Activated T-helper 1 cell treated with anti-CD3 and anti-CD28 coated beads, Interleukin-12 subunit alpha, Interleukin-12 subunit beta, Interleukin-2, Interleukin-4 antibody, amounts not matched to agents 30 ng/mL and 10 ng/mL and 1 ng/mL, durations not matched to agents 14 hours and 24 hours and 36 hours (primary cell): ENCODE results near the gene NFIA. TPM values are rescaled to one million over a fixed set of nuclear protein-coding genes. Genes with fewer than 3 reads are reported as not detected.

Experiments
- DNase-seq: peaks from one replicate; pipeline ENCODE4 v3.0.0; 2021; ENCODE audit warnings: low spot score
- H3K27ac Mint-ChIP-seq: one replicate; pipeline ENCODE4 v1.8.0; 2021; ENCODE audit warnings: mild to moderate bottlenecking, mixed read lengths
- H3K27me3 Mint-ChIP-seq: one replicate; pipeline ENCODE4 v1.8.0; 2022; ENCODE audit warnings: mild to moderate bottlenecking, moderate library complexity, mixed read lengths; ENCODE audit not compliant: insufficient read depth
- H3K36me3 Mint-ChIP-seq: one replicate; pipeline ENCODE4 v1.8.0; 2021; ENCODE audit warnings: low read depth, mixed read lengths
- H3K4me1 Mint-ChIP-seq: one replicate; pipeline ENCODE4 v1.8.0; 2021; ENCODE audit warnings: low read depth, mixed read lengths
- H3K4me3 Mint-ChIP-seq: one replicate; pipeline ENCODE4 v1.8.0; 2021; ENCODE audit warnings: mild to moderate bottlenecking, moderate library complexity, mixed read lengths
- H3K9me3 Mint-ChIP-seq: one replicate; pipeline ENCODE4 v1.8.0; 2021; ENCODE audit warnings: mixed read lengths
- intact Hi-C: fragments of 100-400 bp; cut with micrococcal nuclease; formaldehyde crosslinking; loops from one replicate; pipeline ENCODE4 v1.15.1; 2024
- total RNA-seq: library from RNA; stranded (reverse); gene quantifications from 2 replicates; pipeline ENCODE4 v1.2.3, GENCODE V29; 2022

Gene NFIA
- total RNA-seq, 1 donor from 2014 or later = 0.41 TPM

GRCh38 chr1:61370913-61371279, 288.5 kb downstream of the NFIA start:
- H3K4me3 Mint-ChIP-seq = no peak overlapping the region
- H3K4me1 Mint-ChIP-seq = no peaks in the 10 kb centered on the region
- no peak for DNase-seq
- peaks cover 23% of the 10 kb centered on the region for H3K27me3 Mint-ChIP-seq
- no peaks in the 10 kb centered on the region for H3K36me3 Mint-ChIP-seq
- no peaks in the 10 kb centered on the region for H3K9me3 Mint-ChIP-seq
- intact Hi-C loops = no loop called here
- H3K27ac Mint-ChIP-seq = no peak overlapping the region

DNA sequence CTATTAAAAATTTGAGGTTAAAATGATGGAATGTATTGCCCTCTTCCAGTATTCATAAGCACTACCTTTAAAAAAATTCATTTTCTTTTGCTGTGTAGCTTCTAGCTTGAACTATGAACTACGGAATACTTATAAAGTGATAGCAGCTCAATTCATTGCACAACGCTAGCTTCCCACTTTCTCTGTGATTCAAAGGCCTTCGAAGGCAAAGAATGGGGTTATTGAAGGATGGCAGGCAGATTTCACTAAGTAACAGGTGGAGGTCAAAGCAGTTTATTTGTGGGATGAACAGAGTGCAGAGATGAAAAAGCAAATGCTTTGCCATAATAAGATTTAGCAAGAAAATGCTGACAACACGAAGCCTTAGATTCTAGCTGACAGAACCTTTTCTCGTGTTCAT, 290.6 kb downstream of the NFIA start:
- H3K36me3 Mint-ChIP-seq = no peaks in the 10 kb centered on the region
- no peak overlapping the region for H3K4me3 Mint-ChIP-seq
- H3K4me1 Mint-ChIP-seq = no peaks in the 10 kb centered on the region
- no peaks in the 10 kb centered on the region for H3K9me3 Mint-ChIP-seq
- no peak overlapping the region for H3K27ac Mint-ChIP-seq
- intact Hi-C loops = no loop called here
- H3K27me3 Mint-ChIP-seq = peaks cover 23% of the 10 kb centered on the region
- no peak for DNase-seq

DNA sequence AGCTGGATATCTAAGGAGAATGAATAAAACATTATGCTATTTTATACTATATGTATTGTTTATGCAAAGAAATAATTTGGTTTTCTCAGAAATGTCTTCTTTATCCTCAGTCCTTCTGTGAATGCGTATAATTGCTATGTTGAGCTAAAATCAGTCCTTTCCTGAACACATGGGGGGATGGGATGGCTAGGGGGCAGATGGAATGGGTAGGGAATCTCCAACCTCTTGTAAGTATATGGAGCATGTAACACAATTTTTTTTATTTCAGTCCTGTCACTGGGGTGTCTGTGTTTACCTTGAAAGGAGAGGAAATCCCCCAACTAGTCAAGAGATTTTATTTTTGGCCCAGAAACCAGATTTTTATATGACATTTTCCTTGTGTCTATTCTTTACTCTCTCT, 291.8 kb downstream of the NFIA start:
- H3K4me3 Mint-ChIP-seq = no peak overlapping the region
- no peak overlapping the region for H3K27ac Mint-ChIP-seq
- intact Hi-C loops = no loop called here
- H3K36me3 Mint-ChIP-seq = no peaks in the 10 kb centered on the region
- H3K4me1 Mint-ChIP-seq = no peaks in the 10 kb centered on the region
- H3K27me3 Mint-ChIP-seq = peaks cover 23% of the 10 kb centered on the region
- DNase-seq = no peak
- no peaks in the 10 kb centered on the region for H3K9me3 Mint-ChIP-seq

GRCh38 chr1:61375082-61375880, 292.9 kb downstream of the NFIA start:
- no peak for DNase-seq
- Mint-ChIP-seq H3K4me3 (no peak overlapping the region), H3K27me3 (peaks cover 23% of the 10 kb centered on the region), H3K27ac (no peak overlapping the region), H3K4me1 (no peaks in the 10 kb centered on the region), H3K36me3 (no peaks in the 10 kb centered on the region), H3K9me3 (no peaks in the 10 kb centered on the region)
- intact Hi-C loops = no loop called here

DNA sequence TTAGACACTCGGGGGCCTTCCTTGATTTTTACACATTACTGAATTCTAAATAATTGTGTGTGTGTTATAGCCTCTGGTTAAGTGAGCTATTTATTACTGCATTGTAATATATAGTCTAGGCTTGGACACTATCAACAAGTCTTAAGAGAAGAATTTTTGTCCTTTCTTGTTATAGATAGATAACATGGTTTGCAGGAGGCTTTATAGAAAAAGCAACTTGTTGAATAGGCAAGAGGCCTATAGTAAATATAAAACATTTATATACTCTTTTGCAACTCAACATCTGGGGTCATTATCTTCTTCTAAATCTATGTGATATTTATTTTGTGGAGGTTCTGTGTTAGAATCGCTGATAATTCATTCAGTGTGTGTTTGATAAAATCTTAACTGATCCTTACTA, 293.8 kb downstream of the NFIA start:
- DNase-seq = no peak
- Mint-ChIP-seq H3K36me3 (no peaks in the 10 kb centered on the region), H3K4me3 (no peak overlapping the region), H3K27ac (no peak overlapping the region), H3K9me3 (no peaks in the 10 kb centered on the region), H3K4me1 (no peaks in the 10 kb centered on the region), H3K27me3 (peaks cover 23% of the 10 kb centered on the region)
- intact Hi-C loops = no loop called here

- no peaks in the 10 kb centered on the region for H3K4me1 Mint-ChIP-seq
- intact Hi-C loops = no loop called here
- H3K27me3 Mint-ChIP-seq = peaks cover 23% of the 10 kb centered on the region
- no peak for DNase-seq
- no peak overlapping the region for H3K27ac Mint-ChIP-seq
- no peaks in the 10 kb centered on the region for H3K36me3 Mint-ChIP-seq
- no peaks in the 10 kb centered on the region for H3K9me3 Mint-ChIP-seq
- no peak overlapping the region for H3K4me3 Mint-ChIP-seq
Measured at GRCh38 chr1:61377242-61377958, 295.0 kb downstream of the NFIA start.

- Mint-ChIP-seq H3K4me3 (no peak overlapping the region), H3K27ac (no peak overlapping the region), H3K9me3 (no peaks in the 10 kb centered on the region), H3K4me1 (no peaks in the 10 kb centered on the region), H3K27me3 (peaks cover 15% of the 10 kb centered on the region), H3K36me3 (no peaks in the 10 kb centered on the region)
- no peak for DNase-seq
- intact Hi-C loops = no loop called here
Measured at GRCh38 chr1:61378494-61379180, 296.3 kb downstream of the NFIA start.

DNA sequence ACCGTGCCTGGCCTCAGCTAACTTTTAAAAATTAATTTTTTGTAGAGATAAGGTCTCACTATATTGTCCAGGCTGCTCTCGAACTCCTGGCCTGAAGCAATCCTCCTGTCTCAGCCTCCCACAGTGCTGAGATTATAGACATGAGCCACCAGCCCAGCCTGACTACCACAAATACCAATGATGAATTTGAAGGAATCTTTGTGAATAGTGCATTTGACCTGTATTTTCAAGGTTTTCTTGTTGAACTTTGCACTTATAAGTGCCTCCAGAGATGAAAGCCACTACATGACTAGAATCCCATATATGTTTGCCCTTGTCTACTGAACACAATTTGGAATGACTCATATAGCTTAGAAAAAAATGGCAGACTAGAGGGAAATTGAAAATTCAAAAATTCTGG, 297.3 kb downstream of the NFIA start:
- Mint-ChIP-seq H3K4me1 (no peaks in the 10 kb centered on the region), H3K27me3 (peaks cover 9% of the 10 kb centered on the region), H3K4me3 (no peak overlapping the region), H3K9me3 (no peaks in the 10 kb centered on the region), H3K36me3 (no peaks in the 10 kb centered on the region), H3K27ac (no peak overlapping the region)
- intact Hi-C loops = no loop called here
- DNase-seq = no peak

GRCh38 chr1:61380561-61380960, 298.2 kb downstream of the NFIA start:
- Mint-ChIP-seq H3K27ac (no peak overlapping the region), H3K27me3 (peaks cover 9% of the 10 kb centered on the region), H3K9me3 (no peaks in the 10 kb centered on the region), H3K4me3 (no peak overlapping the region), H3K4me1 (no peaks in the 10 kb centered on the region), H3K36me3 (no peaks in the 10 kb centered on the region)
- intact Hi-C loops = no loop called here
- DNase-seq = no peak

- Mint-ChIP-seq H3K9me3 (no peaks in the 10 kb centered on the region), H3K27ac (no peak overlapping the region), H3K36me3 (no peaks in the 10 kb centered on the region), H3K27me3 (peaks cover 6% of the 10 kb centered on the region), H3K4me3 (no peak overlapping the region), H3K4me1 (no peaks in the 10 kb centered on the region)
- DNase-seq = no peak
- intact Hi-C loops = no loop called here
Measured at GRCh38 chr1:61386323-61386722, 304.0 kb downstream of the NFIA start.

DNA sequence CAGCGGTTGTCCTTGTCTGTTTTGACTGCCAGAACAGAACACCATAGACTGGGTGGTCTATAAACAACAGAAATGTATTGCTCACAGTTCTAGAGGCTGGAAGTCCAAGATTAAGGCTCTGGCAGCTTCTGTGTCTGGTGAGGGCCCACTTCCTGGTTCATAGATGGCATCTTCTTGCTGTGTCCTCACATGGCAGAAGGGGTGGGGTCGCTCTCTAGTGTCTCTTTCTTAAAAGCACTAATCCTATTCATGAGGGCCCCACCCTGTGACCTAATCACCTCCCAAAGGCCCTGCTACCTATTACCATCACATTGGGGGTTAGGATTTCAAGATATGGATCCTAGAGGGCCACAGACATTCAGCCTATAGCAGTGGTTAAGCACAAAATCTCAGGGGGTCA, 304.4 kb downstream of the NFIA start:
- Mint-ChIP-seq H3K27ac (no peak overlapping the region), H3K27me3 (peaks cover 3% of the 10 kb centered on the region), H3K36me3 (no peaks in the 10 kb centered on the region), H3K4me1 (no peaks in the 10 kb centered on the region), H3K4me3 (no peak overlapping the region), H3K9me3 (no peaks in the 10 kb centered on the region)
- DNase-seq = no peak
- intact Hi-C loops = no loop called here

DNA sequence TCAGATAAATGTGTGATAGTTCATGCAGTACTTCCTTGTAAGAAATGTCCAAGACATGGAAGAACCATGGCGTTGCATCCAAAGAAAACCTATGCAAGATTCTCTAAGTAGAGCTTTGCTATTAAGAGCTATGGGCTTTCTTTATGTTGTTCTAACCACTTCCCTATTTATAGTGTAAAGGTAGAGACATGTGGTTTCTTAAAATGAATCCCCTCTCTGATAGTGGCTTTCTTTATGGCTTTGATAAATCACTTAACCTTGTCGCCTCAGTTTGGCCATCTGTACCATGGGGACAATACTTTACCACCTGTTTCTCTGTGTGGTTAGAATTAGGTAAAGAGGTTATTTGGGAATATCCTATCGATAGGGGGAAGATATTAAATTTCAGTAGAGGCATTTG, 305.5 kb downstream of the NFIA start:
- H3K27me3 Mint-ChIP-seq = peaks cover 3% of the 10 kb centered on the region
- no peak overlapping the region for H3K27ac Mint-ChIP-seq
- H3K36me3 Mint-ChIP-seq = no peaks in the 10 kb centered on the region
- H3K4me1 Mint-ChIP-seq = no peaks in the 10 kb centered on the region
- H3K4me3 Mint-ChIP-seq = no peak overlapping the region
- intact Hi-C loops = no loop called here
- H3K9me3 Mint-ChIP-seq = no peaks in the 10 kb centered on the region
- DNase-seq = no peak

GRCh38 chr1:61388566-61388965, 306.2 kb downstream of the NFIA start:
- Mint-ChIP-seq H3K27ac (no peak overlapping the region), H3K27me3 (no peaks in the 10 kb centered on the region), H3K9me3 (no peaks in the 10 kb centered on the region), H3K4me3 (no peak overlapping the region), H3K36me3 (no peaks in the 10 kb centered on the region), H3K4me1 (no peaks in the 10 kb centered on the region)
- intact Hi-C loops = no loop called here
- no peak for DNase-seq
